Activated T-cell treated with anti-CD3 and anti-CD28 coated beads for 48 hours (primary cell): ENCODE measurements around the gene GPRIN2.
"Not testable (repeated sequence)": the region's sequence is repeated elsewhere in the genome, so short reads cannot be mapped to it uniquely, and the experiment has no call there.

ENCODE experiments used
- DNase-seq: peaks from one replicate; pipeline ENCODE4 v3.0.0-alpha.2; 2020; ENCODE audit warnings: low read depth

The GPRIN2 gene

DNA sequence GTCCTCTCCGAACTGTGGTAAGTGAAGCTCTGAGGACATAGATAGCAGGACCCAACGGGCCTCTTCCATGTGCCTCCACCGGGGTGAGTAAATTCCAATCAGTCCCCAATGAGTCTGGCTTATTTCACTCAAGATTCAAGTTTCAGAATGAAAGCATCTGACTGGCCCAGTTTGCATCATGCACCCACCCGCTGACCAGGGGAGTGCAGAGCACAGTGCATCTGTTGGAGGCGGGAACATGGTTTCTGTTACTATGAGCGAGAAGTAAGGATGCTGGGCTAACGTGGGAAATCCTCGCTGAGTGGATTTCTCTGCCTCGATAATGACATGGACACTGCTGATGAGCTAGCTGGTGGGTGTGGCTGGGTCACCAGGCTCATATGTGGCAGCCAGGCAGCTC lies 10.7 kb upstream of the GPRIN2 start:
- not testable (repeated sequence) for DNase-seq

DNA sequence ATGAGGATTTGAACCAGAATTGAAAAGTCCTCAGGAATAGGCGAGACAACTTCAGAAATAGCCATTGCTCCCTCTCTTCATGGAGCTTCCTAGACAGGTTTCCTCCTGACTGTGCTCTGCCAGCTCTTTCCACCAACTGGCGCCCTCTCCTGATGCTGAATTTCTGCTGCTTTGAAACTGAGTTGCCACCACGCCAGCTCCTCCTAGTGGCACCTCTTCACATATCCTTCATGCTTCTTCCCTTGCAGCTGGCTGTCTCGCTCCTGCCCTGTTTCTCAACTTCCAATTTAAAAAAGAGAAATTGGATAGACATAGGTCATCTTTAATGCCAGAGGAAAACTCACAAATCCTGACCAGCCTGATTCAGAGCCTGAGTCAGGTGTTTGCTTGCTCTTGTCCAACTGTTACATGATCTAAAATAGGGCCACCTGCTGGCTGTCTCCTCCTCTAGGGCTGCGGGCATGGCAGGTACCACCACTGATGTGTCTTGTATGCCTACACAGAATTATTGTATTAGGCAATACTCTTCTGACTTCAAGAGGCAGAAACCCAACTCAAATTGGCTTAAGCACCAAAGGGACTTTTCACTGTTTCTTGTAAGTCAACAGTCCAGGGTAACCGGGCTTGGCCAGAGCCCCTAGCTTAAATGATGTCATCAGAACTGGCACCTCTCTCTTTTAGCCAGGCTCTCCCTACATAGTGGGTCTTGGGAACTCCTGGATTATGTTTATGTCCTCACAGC lies 9.3 kb upstream of the GPRIN2 start:
- DNase-seq = peak; percentile 32

DNA sequence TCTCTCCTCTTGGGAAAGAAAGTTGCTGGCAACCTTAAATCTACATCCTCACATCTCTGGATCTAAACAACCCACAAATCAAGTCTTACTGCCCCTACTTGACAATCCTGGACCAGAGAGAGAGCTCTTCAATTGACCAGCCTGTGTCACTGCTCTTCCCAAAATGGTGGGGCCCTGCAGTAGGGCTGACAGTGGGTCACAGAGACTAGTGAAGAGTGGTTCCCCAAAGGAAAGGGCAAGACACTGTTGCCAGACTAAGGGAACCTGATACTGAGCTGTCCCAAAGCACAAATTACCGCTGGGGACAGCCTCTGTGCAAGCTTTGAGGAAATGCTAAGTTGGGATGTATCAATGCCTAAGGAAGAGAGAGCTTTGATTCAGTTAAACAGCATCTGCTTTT lies 4.5 kb upstream of the GPRIN2 start:
- no peak for DNase-seq

DNA sequence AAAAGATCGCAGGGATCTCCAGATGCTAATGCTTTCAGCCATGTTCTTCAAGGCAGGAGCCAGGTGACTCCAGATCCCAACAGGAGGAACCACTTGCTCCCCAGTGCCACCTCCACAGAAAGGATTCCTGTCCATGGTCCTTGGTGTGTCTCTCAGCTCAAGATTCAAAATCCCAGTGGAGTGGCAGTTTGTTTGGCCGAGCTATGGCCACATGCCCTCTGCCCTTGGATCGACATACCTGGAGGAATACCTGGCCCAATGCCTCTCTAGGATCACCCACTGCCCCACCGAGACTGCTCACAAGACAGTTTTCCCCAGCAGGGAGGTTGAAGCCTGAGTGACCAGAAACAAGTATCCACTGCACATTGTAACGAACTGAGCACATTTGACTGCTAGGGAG lies 3.9 kb upstream of the GPRIN2 start:
- no peak for DNase-seq

DNA sequence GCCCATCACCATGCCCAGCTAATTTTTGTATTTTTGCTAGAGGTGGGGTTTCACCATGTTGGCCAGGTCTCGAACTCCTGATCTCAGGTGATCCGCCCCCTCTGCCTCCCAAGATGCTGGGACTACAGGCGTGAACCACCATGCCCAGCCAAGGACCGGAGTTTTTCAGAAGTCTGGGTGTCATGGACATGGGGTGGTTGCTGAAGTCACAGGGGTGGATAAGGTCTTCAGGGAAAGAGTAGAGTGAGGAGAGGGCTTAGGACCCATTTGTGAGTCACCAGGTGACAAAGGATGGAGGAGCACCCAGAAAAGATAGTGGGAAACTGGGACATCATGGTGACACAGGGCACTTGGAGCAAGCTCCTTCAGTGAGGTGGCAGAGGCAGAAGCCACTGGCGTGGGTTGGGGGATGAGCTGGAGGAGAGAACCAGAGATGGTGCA lies 2.8 kb upstream of the GPRIN2 start:
- no peak for DNase-seq

DNA sequence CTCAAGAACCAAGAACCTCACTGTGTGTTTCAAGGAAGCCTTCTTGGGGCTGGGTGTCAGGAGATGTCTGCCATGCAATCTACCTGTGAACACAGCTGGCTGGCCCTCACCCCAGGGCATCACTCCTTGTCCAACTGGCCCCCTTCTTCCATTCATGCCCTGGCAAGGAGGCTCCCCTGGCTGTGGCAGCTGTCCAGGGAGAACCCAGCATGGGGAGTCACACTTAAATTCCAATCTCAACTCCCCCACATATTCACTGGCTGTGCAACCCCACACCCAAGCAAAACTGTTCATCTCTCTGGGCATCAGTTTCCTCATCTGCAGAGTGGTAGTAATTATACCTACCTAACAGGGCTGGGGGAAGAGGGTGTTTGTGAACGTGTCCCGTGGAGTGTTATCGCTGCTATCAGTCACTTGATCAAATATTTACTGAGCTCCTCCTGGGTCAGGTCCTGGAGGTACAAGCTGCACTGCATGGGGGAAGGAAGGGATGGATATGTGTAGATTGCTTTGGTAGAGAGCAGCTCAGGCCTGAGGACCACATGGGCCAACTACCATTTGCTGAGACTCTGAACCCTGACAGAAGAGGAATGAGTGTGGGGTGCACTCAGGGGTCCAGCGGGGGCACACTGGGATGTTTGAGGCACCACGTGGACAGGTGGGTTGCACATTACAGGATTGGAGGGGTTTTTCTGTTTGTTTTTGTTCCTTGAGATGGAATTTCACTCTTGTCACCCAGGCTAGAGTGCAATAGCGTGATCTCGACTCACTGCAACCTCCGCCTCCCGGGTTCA lies 2.1 kb upstream of the GPRIN2 start:
- no peak for DNase-seq

DNA sequence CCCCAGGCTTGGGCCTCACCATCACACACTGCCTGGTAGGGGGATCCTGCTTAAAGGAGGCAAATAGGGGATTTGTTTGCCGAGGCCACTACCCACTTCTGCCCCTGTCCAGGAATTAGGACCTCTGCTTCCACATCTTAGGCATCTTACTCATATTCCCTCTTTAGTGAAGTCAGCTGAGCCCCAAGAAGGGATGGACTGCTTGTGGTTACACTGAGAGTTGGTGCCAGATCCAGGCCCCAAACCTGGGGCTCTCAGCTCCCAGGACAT lies 1.6 kb upstream of the GPRIN2 start:
- DNase-seq = no peak

DNA sequence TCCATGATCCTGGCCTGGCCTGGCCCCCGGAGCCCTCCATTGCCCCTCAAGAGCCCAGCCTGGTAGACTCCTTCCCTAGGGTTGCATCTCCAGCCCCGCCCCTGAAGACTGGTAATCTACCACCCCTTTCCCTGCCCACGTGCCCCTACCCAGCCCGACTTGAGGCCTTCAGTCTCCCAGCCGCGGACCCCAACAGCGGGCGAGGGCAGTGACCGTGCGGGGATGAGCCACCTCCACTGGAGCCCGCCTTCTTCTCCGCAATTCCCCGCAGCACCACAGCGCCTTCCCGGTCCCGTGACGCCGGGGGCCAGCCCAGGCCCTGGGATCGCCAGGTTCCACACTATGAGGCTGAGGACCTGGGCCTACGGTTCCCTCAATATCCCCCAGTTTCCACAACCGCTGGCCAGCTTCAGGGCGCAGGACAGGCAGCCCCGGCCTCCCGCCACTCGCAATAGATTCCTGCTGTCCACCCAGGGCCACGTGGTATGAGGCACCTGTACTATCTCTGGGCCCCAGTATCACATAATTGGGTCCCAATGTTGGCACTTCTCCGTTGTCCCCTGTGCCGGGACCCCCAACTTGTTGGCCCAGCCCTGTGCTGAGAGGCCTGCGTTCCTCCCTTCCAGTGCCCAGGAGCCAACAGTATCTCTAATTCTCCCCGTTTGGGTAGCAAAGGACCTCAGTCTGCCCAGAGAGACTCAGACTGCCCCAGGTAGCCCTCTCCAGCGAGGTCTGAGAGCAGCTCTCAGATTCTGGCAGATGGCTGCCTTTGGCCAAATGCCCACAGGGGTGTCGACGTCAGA lies 1.1 kb upstream of the GPRIN2 start:
- no peak for DNase-seq

DNA sequence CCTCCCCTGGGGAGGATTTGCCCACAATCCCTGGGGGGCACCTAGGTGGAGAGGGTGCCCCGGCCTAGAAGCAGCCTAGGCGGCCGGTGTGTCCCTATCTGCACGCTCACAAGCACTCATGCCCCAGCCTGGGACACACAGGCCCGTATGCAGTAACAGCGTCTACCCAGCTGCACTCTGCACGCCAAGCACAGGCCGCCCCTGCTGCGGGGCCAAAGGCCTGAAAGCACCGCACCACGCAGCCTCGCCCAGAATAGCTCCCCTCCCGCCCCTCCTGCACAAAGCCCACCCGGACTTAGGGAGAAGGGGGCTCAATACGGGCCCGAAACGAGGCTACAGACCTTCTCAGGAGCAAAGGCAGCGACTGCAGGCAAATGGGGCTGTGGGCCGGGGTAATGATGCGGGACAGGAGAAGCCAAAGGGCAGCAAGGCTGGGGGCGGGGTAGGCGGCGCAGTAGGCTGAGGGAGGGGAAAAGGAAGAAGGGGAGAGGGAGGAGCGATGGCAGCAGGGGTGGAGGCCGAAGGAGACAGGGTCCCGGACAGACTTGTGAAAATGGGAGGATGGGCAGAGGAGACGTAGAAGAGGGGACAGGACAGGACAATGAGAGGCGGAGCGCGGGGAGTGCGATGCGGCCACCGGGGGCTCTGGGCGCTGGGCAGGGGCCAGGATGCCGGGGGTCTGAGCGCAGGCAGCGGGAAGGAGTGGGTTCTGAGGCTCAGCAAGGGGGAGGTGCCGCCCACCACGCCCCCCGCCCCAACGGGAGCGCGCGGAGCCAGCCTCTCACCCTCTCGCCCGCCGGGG lies 544 bp downstream of the GPRIN2 start:
- no peak for DNase-seq

DNA sequence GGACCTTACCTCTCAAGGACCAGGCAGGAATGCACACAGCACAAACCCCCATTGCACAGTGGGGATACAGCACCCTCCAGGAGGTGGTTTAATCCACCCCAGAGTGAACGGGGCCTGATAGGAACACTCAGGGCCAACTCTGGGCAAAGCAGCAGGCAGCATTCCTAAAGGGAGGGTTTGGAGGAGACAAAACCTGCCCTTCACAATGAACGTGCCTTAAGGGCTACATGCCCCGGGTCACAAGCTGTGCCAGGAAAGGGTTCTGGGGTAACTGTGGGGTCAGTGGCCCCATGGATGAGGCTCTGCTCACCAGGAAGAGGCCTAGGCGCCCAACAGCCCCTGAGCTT lies 1.1 kb downstream of the GPRIN2 start:
- DNase-seq = no peak

DNA sequence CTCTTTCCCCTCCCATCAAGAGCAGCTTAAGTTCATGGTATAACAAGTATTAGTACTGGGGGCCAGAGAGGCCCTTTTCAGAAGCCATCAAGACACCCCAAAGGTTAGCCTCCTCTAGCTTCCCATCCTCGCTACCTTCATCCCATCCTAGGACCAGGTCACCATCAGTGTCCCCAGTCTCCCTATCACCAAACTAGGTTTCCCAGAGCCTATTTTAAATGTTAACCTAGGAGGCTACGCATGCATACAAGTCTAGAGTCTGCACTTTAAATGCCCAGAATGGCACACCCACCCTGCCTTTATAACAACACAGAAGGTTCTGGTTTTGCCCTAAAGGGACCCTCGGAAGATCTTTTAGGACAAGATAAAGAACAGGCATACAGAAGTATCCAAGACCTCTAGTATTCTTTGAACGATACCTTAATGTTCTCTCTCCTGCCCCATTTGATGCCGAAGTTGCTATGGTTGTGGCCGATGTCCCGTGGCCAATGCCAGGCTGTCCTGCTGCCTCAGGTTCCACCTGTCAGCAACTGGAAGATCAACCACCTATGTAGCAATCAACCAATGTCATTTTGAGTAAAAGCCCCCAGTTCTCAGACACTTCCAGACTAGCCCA lies 2.2 kb downstream of the GPRIN2 start:
- no peak for DNase-seq

DNA sequence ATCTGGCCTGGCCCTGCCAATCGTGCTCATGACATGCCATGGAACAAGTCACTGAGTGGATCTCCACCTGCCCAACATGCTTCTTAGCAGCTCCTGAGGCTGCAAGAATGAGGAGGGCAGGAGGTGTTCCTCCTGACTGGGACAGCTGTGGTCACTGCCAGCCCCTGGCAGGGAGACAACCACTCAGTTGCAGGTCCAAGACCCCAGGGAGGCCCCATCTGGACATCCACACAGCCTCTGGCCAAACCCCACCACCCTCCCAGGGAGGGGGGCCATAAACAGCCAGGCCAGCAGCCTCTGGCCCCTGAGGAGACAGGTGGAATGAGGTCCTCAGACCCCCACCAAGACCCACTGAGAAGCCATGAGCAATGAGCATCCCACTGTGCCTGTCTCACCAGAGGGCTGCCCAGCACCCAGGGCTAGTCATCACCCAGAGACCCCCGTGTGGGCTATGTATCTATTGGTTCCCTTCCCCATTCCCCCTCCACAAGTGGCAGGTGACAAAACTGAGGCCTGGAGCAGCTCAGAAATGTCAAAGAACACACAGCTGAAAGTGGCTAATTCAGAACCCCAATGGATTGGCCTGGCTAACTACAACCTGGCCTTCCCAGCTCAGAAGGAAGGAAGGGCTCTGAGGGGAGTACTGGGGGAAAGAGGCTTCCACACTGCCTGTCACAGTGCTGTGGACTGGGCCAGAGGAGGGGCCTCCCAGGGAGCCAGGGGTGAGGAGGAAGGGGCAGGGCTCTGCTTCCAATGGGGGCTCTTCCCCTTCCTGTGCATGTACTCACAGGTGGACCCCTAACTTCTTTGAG lies 3.0 kb downstream of the GPRIN2 start:
- no peak for DNase-seq

DNA sequence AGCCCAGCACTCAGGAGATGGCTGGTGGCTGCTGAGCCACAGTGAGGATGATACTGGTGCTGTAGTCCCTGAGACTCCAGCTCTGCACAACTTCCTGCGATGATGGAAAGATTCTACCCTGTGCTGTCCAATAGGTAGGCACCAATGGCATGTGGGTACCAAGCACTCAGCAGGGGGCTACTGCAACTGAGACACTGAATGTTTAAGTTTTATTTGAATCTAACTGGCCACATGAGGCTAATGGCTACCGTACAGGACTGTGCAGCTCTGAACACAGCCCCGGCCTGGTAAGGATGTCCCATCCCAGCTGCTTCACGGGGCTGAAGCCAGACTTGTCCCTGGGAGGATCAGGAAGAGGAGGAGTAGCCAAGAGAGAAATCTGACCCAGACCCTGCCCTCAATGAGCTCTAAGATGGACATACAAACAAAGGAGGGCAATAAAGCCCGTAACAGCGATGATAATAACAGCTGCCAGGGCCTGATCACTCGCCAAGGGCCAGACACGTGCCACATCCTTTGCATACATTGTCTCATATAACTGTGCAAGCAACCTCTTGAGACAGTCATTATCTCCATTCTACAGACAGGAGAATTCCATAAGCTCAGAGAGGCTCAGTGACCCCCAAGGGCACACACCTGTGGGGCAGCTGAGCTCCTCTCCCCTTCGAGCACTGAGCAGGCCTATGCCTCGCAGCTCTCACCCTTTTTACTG lies 3.8 kb downstream of the GPRIN2 start:
- no peak for DNase-seq

DNA sequence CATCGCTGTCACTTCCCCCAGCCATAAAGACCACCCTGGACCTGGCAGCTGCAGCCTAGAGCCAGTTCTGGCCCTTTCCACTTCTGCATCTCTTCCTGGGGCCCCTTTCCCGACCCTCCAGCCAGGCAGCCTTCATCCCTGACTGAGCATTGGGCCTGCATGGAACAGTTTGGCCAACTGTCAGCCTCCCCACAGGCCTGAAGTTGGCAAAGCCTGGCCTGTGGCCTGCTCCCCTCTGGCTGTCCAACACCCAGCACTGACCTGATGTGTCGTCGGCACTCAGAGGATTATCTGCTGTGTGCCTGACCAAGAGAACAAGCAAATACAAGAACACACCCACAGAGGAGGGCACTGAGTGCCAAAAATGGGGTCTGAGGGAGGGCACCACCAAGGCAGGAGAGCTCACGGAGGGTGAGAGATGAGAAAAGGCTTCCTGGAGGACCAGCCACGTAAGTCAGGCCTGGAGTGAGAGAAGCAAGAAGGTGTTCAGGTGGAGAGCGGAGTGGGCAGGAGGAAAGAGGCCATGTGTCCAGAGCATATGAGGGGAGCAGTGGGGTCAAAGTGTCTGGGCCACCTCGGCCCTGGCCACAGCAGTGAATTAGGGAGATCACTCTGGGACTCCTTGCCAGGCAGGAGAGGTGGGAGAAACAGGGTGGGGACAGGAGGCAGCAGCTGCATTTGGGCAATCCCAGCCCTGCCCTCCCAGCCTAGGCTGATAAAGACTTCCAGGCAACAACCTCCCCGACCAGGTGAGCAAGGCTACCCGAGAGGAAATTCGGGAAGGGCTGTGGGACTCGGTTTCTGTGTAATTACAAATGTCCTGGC lies 4.5 kb downstream of the GPRIN2 start:
- DNase-seq = no peak

DNA sequence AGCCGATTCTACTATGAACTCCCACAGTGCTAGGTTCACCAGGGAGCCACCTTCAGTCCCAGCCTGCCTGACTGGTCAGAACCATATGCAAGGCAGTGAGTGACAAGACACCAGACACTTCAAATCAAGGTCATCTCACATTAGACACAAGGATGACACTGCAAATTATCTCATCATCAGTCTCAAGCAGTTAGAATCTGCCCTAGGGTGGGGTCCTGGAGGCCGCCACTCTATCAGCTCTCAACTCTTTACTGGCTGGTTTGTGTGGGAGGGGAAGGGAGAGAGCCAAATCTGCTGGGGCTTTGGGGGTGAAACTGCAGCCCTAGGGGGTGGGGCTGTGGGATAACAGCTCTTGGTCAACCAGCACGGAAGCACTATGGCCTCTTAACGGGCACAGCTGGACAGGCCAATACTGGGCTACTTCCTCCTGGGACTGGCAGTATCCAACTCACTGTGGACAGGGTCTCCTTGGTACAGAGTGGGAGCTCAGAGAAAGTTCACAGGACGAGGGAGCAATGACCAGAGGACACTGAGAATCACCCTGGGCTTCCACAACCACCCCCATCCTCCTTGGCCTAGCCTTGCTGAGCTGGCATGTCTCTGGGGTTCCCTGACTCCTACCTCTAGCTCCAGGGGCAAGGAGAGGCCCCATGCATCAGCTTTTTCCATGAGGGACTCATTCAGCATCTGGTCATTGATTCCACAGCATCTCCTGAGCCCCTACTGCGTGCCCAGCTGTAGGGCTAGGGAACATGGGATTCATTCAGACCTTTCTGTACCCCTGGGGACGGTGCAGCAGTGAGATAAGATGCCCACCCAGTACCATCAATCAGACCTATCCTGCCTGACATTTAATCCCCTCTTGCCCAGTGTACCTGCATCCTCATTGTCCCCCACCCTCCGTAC lies 5.4 kb downstream of the GPRIN2 start:
- DNase-seq = no peak

DNA sequence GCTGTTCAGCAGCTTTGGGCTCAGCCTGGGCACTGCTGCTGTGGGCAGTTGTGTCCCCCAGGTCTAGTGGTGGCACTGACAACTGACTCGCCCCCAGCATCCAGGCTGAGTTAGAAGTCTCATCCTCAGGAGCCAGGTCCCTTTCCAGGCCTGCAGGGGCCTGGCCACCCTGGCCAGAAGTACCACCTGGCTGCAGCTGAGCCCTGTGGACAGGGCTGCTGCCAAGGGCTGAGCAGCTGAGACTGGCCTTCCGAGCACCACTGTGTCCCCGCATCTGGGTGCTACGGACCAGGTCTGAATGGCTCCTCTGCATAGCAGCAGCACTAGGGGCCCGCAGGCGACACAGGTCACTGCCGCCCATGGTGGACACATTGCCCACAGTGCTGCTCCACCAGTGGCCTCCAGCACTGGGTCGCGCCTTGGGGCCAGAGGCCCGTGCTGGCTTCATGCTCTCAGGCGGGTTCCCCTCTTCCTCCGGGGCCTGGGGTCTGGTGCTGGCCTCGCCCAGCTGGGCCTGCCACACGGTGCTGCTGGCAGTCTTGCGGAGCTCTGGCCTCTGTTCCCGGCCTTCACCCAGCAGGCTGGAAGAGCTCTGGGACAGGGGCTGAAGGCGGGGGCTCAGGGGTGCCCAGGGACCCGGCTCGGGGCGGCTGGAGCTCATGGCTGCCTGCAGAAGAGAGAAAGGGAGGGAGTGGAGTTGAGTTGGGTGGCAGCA lies 6.2 kb downstream of the GPRIN2 start:
- no peak for DNase-seq

DNA sequence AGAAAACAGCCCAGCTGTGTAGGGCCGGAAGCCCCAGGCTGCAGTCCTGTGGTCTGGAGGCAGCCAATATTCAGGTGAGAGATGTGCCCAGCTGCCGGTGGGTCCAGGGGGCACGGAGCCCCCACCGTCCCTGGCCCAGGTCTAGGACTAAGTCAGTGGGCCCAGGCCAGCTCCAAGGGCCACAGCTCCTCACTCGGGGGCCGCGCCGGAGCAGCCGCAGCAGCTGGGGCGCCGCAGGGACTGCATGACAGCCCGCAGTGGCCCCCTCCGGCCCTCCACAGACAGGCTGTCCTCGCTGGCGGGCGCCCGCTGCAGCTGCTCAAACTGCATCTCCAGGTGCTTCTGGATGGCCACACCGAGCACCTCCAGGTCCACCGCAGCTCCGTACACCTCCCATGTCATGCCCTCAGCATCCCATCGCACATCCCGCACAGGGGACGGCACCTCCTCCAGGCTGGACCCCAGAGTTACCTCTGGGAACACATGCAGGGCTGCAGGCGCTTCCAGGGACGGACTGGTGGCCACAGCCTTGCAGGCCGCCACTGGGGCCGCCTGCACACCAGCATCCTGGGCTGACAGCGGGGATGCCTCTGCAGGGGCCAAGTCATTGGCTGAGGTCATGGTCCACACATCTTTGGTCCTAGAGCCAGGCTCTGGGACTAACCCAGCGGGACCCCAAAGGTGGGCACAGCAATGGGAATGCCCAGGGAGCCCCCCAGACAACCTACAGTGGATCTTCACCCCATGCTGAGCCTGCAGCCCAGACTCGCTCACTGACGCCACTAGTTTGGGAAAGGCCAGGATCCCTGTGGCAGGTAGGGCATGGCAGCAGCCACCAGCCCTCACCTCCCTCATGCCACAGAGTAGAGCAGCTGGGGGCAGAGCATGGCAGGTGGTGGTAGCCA lies 7.0 kb downstream of the GPRIN2 start:
- no peak for DNase-seq
